K562 (cell line): Measurements from ENCODE around the gene TRPM4. TPM values are rescaled to one million over a fixed set of nuclear protein-coding genes. Genes with fewer than 3 reads are reported as not detected.

Source experiments
- ATAC-seq: fragments of 200-7000 bp; cut with Tn5 transposase; 3 replicates; pipeline ENCODE4 v1.9.1; 2020; ENCODE audit warnings: moderate library complexity
- BruUV-seq: library from RNA; stranded (reverse); fragments of 400-500 nt; replicated peaks from 2 replicates; lab custom pipeline; 2021; lab: Mats Ljungman, UMichigan
- CTCF ChIA-PET: fragments of 300-600 bp; formaldehyde crosslinking; extraction: SDS; loops from one replicate; lab custom pipeline; 2021; ENCODE audit warnings: low intra/inter-chr PET ratio; lab: Yijun Ruan, JAX
- POLR2A ChIA-PET: fragments of 300-600, 350-650 bp; sonication (Branson Sonifier 250); formaldehyde crosslinking; extraction: SDS; loops from one replicate; lab custom pipeline; 2021; ENCODE audit warnings: antibody characterized with exemption, inconsistent platforms; lab: Yijun Ruan, JAX
- DNase-seq, 4 experiments: peaks; one replicate each; pipeline versions ENCODE4 v3.0.0 to v3.0.0-alpha.2; 2011 to 2018; ENCODE audit warnings: low spot score in 3 of 4, mixed read lengths in 3 of 4; ENCODE audit errors: extremely low read depth in 1 of 4
- FAIRE-seq: peaks from 2 replicates; lab custom pipeline; 2011; peaks lifted over from hg19 to GRCh38; lab: Jason Lieb, UNC
- H2AFZ ChIP-seq: 2 replicates; pipeline ENCODE4 v1.6.0; 2011; ENCODE audit warnings: low read depth, low read length, control low read depth, inconsistent platforms
- H3K27ac ChIP-seq: fragments of 200-600 bp; 3 replicates; pipeline ENCODE4 v1.8.0; 2011; ENCODE audit warnings: low read depth, mild to moderate bottlenecking, control low read depth, inconsistent platforms, low read length, moderate library complexity, mixed read lengths; ENCODE audit errors: extremely low read depth
- H3K27me3 ChIP-seq, 2 experiments: fragments of 300-600 bp in 1 of 2; 2 replicates in 1 of 2; 3 replicates in 1 of 2; pipeline versions ENCODE4 v1.6.0 to v1.8.0; 2011; ENCODE audit warnings: inconsistent platforms in 2 of 2, low read length in 2 of 2, mild to moderate bottlenecking in 1 of 2, mixed read lengths in 1 of 2, moderate library complexity in 1 of 2; ENCODE audit not compliant: control insufficient read depth in 2 of 2, insufficient read depth in 2 of 2
- H3K36me3 ChIP-seq: fragments of 300-600 bp; 3 replicates; pipeline ENCODE4 v1.8.0; 2011; ENCODE audit warnings: mild to moderate bottlenecking, low read length, inconsistent platforms; ENCODE audit not compliant: control insufficient read depth, insufficient read depth
- H3K4me1 ChIP-seq, 2 experiments: fragments of 200-600 bp in 1 of 2; replicated peaks in 1 of 2; 2 replicates in 1 of 2; 3 replicates in 1 of 2; pipeline versions ENCODE4 v1.5.1 to v1.8.0; 2011; ENCODE audit warnings: inconsistent platforms in 2 of 2, low read length in 2 of 2, mild to moderate bottlenecking in 1 of 2, mixed read lengths in 1 of 2, moderate library complexity in 1 of 2; ENCODE audit not compliant: control insufficient read depth in 2 of 2, insufficient read depth in 2 of 2
- H3K4me2 ChIP-seq: 2 replicates; pipeline ENCODE4 v1.6.1; 2011; ENCODE audit warnings: low read length, control low read depth, inconsistent platforms, mixed read lengths; ENCODE audit not compliant: insufficient read depth
- H3K4me3 ChIP-seq: fragments of 200-600 bp; sonication (generic), shearing (Covaris generic); 2 replicates; pipeline ENCODE4 v1.5.1; 2016; ENCODE audit warnings: control low read depth, inconsistent platforms
- H3K79me2 ChIP-seq: fragments of 200-600 bp; 3 replicates; pipeline ENCODE4 v1.8.0; 2011; ENCODE audit warnings: low read length, inconsistent platforms; ENCODE audit not compliant: control insufficient read depth, insufficient read depth
- H3K9ac ChIP-seq, 2 experiments: 2 replicates each; pipeline versions ENCODE4 v1.6.0 to v1.6.1; 2011; ENCODE audit warnings: low read depth in 2 of 2, low read length in 2 of 2, control low read depth in 1 of 2, inconsistent platforms in 1 of 2, mild to moderate bottlenecking in 1 of 2, mixed read lengths in 1 of 2; ENCODE audit not compliant: insufficient read depth in 1 of 2
- H3K9me1 ChIP-seq: one replicate; pipeline ENCODE4 v1.6.0; 2011; ENCODE audit warnings: inconsistent platforms, mild to moderate bottlenecking, low read length, moderate library complexity; ENCODE audit not compliant: control insufficient read depth, insufficient read depth
- H3K9me3 ChIP-seq: replicated peaks from 2 replicates; pipeline ENCODE4 v1.5.1; 2011; ENCODE audit warnings: low read depth, low read length, inconsistent platforms; ENCODE audit not compliant: control insufficient read depth, insufficient read depth
- H4K20me1 ChIP-seq: replicated peaks from 2 replicates; pipeline ENCODE4 v1.6.1; 2011; ENCODE audit warnings: low read length, inconsistent platforms, mixed read lengths; ENCODE audit not compliant: control insufficient read depth, insufficient read depth
- GABPB2 ChIP-seq: fragments of 250-450 bp; sonication (Bioruptor Pico); conservative IDR thresholded peaks from 2 replicates; pipeline ENCODE4 v1.5.1; 2021; ENCODE audit warnings: mild to moderate bottlenecking
- MAFF ChIP-seq: IDR thresholded peaks from 2 replicates; pipeline ENCODE4 v1.6.1; 2012; ENCODE audit warnings: low read length, improper control_type of control experiment
- ZNF24 ChIP-seq: fragments of 450-650 bp; IDR thresholded peaks from 2 replicates; pipeline ENCODE4 v1.6.1; 2016
- ZNF512 ChIP-seq: IDR thresholded peaks from 2 replicates; pipeline ENCODE4 v1.6.1; 2016; ENCODE audit warnings: missing genetic modification characterization, missing compliant biosample characterization
- WGBS: fragments of 100-300 bp; shearing (Covaris generic); methylation state at CpG from one replicate; pipeline ENCODE4 v1.1.6; 2016; ENCODE audit warnings: low coverage, mixed read lengths; ENCODE audit not compliant: insufficient coverage; ENCODE audit errors: missing lambda C conversion rate; 5-methylcytosine and 5-hydroxymethylcytosine counted together
- in situ Hi-C: fragments of 300-500 bp; cut with MboI; formaldehyde crosslinking; loops from 4 replicates; pipeline ENCODE4 v1.15.0; 2018; ENCODE audit warnings: inconsistent platforms, mixed read lengths
- intact Hi-C: fragments of 100-400 bp; cut with micrococcal nuclease; formaldehyde crosslinking; loops from 2 replicates; pipeline ENCODE4 v1.14.2; 2022
- polyA plus RNA-seq, 8 experiments: library from polyadenylated mRNA; depleted of rRNA in 4 of 8; stranded (reverse) in 5 of 8; unstranded in 3 of 8; fragments of >200 nt; fragmentation: Nextera tagmentation in 2 of 8; fragmentation: Illumina TruSeq in 1 of 8; extraction: Ambion mirVana in 2 of 8; extraction: Trizol in 1 of 8; gene quantifications; 2 replicates each; pipeline versions ENCODE4 v1.2.1 to v1.2.3, GENCODE V29; 2011 to 2014; ENCODE audit warnings: inconsistent platforms in 1 of 8, missing spikeins in 1 of 8
- total RNA-seq, 7 experiments: library from RNA; depleted of rRNA in 6 of 7; stranded (reverse); fragments of >200 nt in 6 of 7; fragmentation: Illumina TruSeq in 2 of 7; extraction: Trizol in 2 of 7; gene quantifications; 2 replicates each; pipeline versions ENCODE4 v1.2.1 to v1.2.3, GENCODE V29; 2011 to 2021; ENCODE audit warnings: low replicate concordance in 1 of 7

TRPM4 gene
- total and polyA plus RNA-seq, 9 of the 15 experiments (the other 6 are each of a cell fraction or from before 2014, with no cell fraction given) = 6.5 to 45.4 (median 15.2) TPM

DNA sequence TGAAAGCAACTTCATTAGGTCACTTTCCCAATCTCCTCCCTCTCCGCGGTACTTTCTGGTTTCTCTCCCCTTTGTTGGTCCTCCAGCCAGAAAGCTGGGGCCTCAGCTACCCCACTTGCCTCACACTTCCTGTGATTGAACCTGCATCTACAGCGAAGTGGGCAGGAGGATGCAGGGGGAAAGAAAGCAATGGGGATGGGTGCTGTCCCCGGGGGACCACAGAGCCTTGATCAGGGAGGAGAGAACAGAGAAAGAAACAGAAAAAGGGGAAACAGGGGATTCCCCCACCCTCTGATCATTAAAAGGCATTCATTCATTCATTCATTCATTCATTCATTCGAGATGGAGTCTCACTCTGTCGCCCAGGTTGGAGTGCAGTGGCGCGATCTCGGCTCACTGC lies 74.2 kb downstream of the TRPM4 start:
- H3K9ac ChIP-seq = no peak overlapping the region
- intact Hi-C loops (no loop called here), in situ Hi-C loops (no loop called here)
- H3K4me1 ChIP-seq = no peaks in the 10 kb centered on the region; a peak in 1 of 5 replicates
- H3K9me3 ChIP-seq = no peaks in the 10 kb centered on the region
- H4K20me1 ChIP-seq = no peaks in the 10 kb centered on the region
- BruUV-seq = no TSS peak
- POLR2A ChIA-PET = interaction anchor here (0.6 kb wide), 2 partner anchors 94 to 209 kb away, joined by 3 to 4 read pairs; no protein-coding TSS in a partner anchor
- H3K9me1 ChIP-seq = no peaks in the 10 kb centered on the region
- no peak overlapping the region for H3K4me3 ChIP-seq
- ATAC-seq (no peak), DNase-seq (no peak), FAIRE-seq (no peak)
- H3K4me2 ChIP-seq = no peak overlapping the region
- no peaks in the 10 kb centered on the region for H3K79me2 ChIP-seq
- TF ChIP-seq GABPB2 (CRISPR knock-in tag) (no peak), ZNF24 (peak; percentile 88)
- H3K36me3 ChIP-seq = no peaks in the 10 kb centered on the region
- 6% methylated on average over 9 of the region's 9 CpGs for WGBS
- H3K27ac ChIP-seq = no peak overlapping the region
- no peak overlapping the region for H2AFZ ChIP-seq
- H3K27me3 ChIP-seq = peaks cover 10 to 31% of the 10 kb centered on the region in 2 experiments; a peak in 3 of 5 replicates
- CTCF ChIA-PET = no interaction called here

- FAIRE-seq (no peak), ATAC-seq (no peak), DNase-seq (no peak)
- no peak overlapping the region for H3K27ac ChIP-seq
- BruUV-seq = no TSS peak
- TF ChIP-seq MAFF = no peak
- peak; percentile 68; the same call in 1 of the 2 replicates for TF ChIP-seq ZNF512 (tag)
- intact Hi-C loops = no loop called here
- H3K36me3 ChIP-seq = no peaks in the 10 kb centered on the region
- peaks cover 12 to 31% of the 10 kb centered on the region in 2 experiments; a peak in 4 of 5 replicates for H3K27me3 ChIP-seq
- ChIA-PET CTCF (no interaction called here), POLR2A (interaction anchor here (0.7 kb wide), 1 partner anchor 11 kb away, joined by 3 read pairs; no protein-coding TSS in a partner anchor)
- no peak overlapping the region for H3K9ac ChIP-seq
- H3K9me3 ChIP-seq = no peaks in the 10 kb centered on the region
- H2AFZ ChIP-seq = no peak overlapping the region
- H3K9me1 ChIP-seq = no peaks in the 10 kb centered on the region
- in situ Hi-C loops = no loop called here
- no peaks in the 10 kb centered on the region for H3K79me2 ChIP-seq
- H3K4me3 ChIP-seq = no peak overlapping the region
- H4K20me1 ChIP-seq = no peaks in the 10 kb centered on the region
- H3K4me1 ChIP-seq = no peaks in the 10 kb centered on the region; a peak in 1 of 5 replicates
- no peak overlapping the region for H3K4me2 ChIP-seq
- WGBS = no CpG with 5 or more reads among the region's 1 CpG
Observed at GRCh38 chr19:49233163-49233562, 75.6 kb downstream of the TRPM4 start.
